Liver (tissue), 9 donors: ENCODE measurements around the gene CELF2. TPM values are rescaled to one million over a fixed set of nuclear protein-coding genes. Genes with fewer than 3 reads are reported as not detected.

Source experiments
- DNase-seq: peaks from one replicate; pipeline ENCODE4 v3.0.0-alpha.2; 2017; ENCODE audit warnings: low spot score
- H3K27ac ChIP-seq, 2 donors: one replicate each; pipeline ENCODE4 v1.7.0; 2013; ENCODE audit warnings: inconsistent platforms in 2 of 2, low read length in 2 of 2, control low read depth in 1 of 2, low read depth in 1 of 2, mild to moderate bottlenecking in 1 of 2
- H3K27me3 ChIP-seq, 4 donors: one replicate each; pipeline versions ENCODE4 v1.6.1 to v1.7.0; 2013; ENCODE audit warnings: low read length in 3 of 4, inconsistent platforms in 1 of 4, mild to moderate bottlenecking in 1 of 4, moderate library complexity in 1 of 4; ENCODE audit not compliant: control insufficient read depth in 4 of 4, insufficient read depth in 4 of 4
- H3K36me3 ChIP-seq, 4 donors: one replicate each; pipeline versions ENCODE4 v1.6.1 to v1.7.0; 2013; ENCODE audit warnings: low read length in 3 of 4, mild to moderate bottlenecking in 3 of 4, low read depth in 1 of 4, moderate library complexity in 1 of 4; ENCODE audit not compliant: control insufficient read depth in 4 of 4, insufficient read depth in 3 of 4
- H3K4me1 ChIP-seq, 4 donors: one replicate each; pipeline versions ENCODE4 v1.6.1 to v1.7.0; 2013; ENCODE audit warnings: low read length in 3 of 4, mild to moderate bottlenecking in 3 of 4, moderate library complexity in 1 of 4; ENCODE audit not compliant: control insufficient read depth in 4 of 4, insufficient read depth in 4 of 4
- H3K4me3 ChIP-seq, 3 donors: one replicate each; pipeline versions ENCODE4 v1.6.1 to v1.7.0; 2013; ENCODE audit warnings: low read length in 3 of 3, control low read depth in 1 of 3, low read depth in 1 of 3, mild to moderate bottlenecking in 1 of 3
- H3K9ac ChIP-seq, 2 donors: one replicate each; pipeline ENCODE4 v1.7.0; 2013; ENCODE audit warnings: low read length in 2 of 2, mild to moderate bottlenecking in 2 of 2, moderate library complexity in 2 of 2, control low read depth in 1 of 2, low read depth in 1 of 2
- H3K9me3 ChIP-seq, 4 donors: one replicate each; pipeline versions ENCODE4 v1.6.1 to v1.7.0; 2013; ENCODE audit warnings: low read length in 3 of 4; ENCODE audit not compliant: control insufficient read depth in 4 of 4
- ATF3 ChIP-seq: IDR thresholded peaks from 2 replicates; pipeline ENCODE4 v1.6.1; 2016; ENCODE audit warnings: antibody characterized with exemption
- CTCF ChIP-seq: fragments of 150-350 bp; IDR thresholded peaks from 2 replicates; pipeline ENCODE4 v1.5.1; 2017; ENCODE audit warnings: improper control_type of control experiment, low read depth, low read length; ENCODE audit not compliant: missing input control
- EGR1 ChIP-seq, 2 donors: IDR thresholded peaks; 2 replicates each; pipeline ENCODE4 v1.6.1; 2016 to 2018; ENCODE audit warnings: antibody characterized with exemption in 2 of 2, low read depth in 2 of 2
- FOXA1 ChIP-seq: IDR thresholded peaks from 2 replicates; pipeline ENCODE4 v1.6.1; 2016; ENCODE audit warnings: antibody characterized with exemption
- FOXA2 ChIP-seq: IDR thresholded peaks from 2 replicates; pipeline ENCODE4 v1.6.1; 2016; ENCODE audit warnings: antibody characterized with exemption
- GABPA ChIP-seq, 2 donors: IDR thresholded peaks in 1 of 2; conservative IDR thresholded peaks in 1 of 2; 2 replicates each; pipeline ENCODE4 v1.6.1; 2016; ENCODE audit warnings: antibody characterized with exemption in 2 of 2, mild to moderate bottlenecking in 1 of 2, moderate library complexity in 1 of 2
- HNF4A ChIP-seq, 2 donors: conservative IDR thresholded peaks; 2 replicates each; pipeline ENCODE4 v1.6.1; 2016; ENCODE audit warnings: antibody characterized with exemption in 2 of 2, mild to moderate bottlenecking in 2 of 2
- HNF4G ChIP-seq: IDR thresholded peaks from 2 replicates; pipeline ENCODE4 v1.6.1; 2016; ENCODE audit warnings: antibody characterized with exemption
- JUND ChIP-seq, 2 donors: IDR thresholded peaks; 2 replicates each; pipeline ENCODE4 v1.6.1; 2016; ENCODE audit warnings: antibody characterized with exemption in 2 of 2
- MAX ChIP-seq: IDR thresholded peaks from 2 replicates; pipeline ENCODE4 v1.6.1; 2016; ENCODE audit warnings: antibody characterized with exemption
- NR2F2 ChIP-seq: IDR thresholded peaks from 2 replicates; pipeline ENCODE4 v1.6.1; 2016; ENCODE audit warnings: antibody characterized with exemption
- RAD21 ChIP-seq, 2 donors: IDR thresholded peaks; 2 replicates each; pipeline ENCODE4 v1.6.1; 2016; ENCODE audit warnings: antibody characterized with exemption in 2 of 2, mild to moderate bottlenecking in 2 of 2
- REST ChIP-seq: IDR thresholded peaks from 2 replicates; pipeline ENCODE4 v1.6.1; 2016; ENCODE audit warnings: antibody characterized with exemption, mild to moderate bottlenecking
- RXRA ChIP-seq, 2 donors: IDR thresholded peaks; 2 replicates each; pipeline ENCODE4 v1.6.1; 2017 to 2018; ENCODE audit warnings: antibody characterized with exemption in 2 of 2, mild to moderate bottlenecking in 1 of 2
- SP1 ChIP-seq: IDR thresholded peaks from 2 replicates; pipeline ENCODE4 v1.6.1; 2018; ENCODE audit warnings: antibody characterized with exemption, mild to moderate bottlenecking
- TAF1 ChIP-seq: conservative IDR thresholded peaks from 2 replicates; pipeline ENCODE4 v1.6.1; 2016; ENCODE audit warnings: antibody characterized with exemption, mild to moderate bottlenecking
- YY1 ChIP-seq: IDR thresholded peaks from 2 replicates; pipeline ENCODE4 v1.6.1; 2016; ENCODE audit warnings: antibody characterized with exemption, mild to moderate bottlenecking
- ZBTB33 ChIP-seq: IDR thresholded peaks from 2 replicates; pipeline ENCODE4 v1.6.1; 2016; ENCODE audit warnings: antibody characterized with exemption
- WGBS: extraction: QIAGEN DNeasy Blood & Tissue Kit; methylation state at CpG from one replicate; pipeline ENCODE4 v1.1.7; 2013; 5-methylcytosine and 5-hydroxymethylcytosine counted together
- polyA plus RNA-seq, 2 donors: library from polyadenylated mRNA; stranded (reverse) in 1 of 2; unstranded in 1 of 2; fragments of 200-250 nt in 1 of 2; fragments of >200 nt in 1 of 2; fragmentation: Nextera tagmentation in 1 of 2; extraction: Ambion mirVana in 1 of 2; gene quantifications; one replicate each; pipeline versions ENCODE4 v1.2.1 to v1.2.3, GENCODE V29; 2013 to 2015
- total RNA-seq, 2 donors: library from RNA; depleted of rRNA; stranded (reverse); fragments of >200 nt; gene quantifications; one replicate each; pipeline ENCODE4 v1.2.3, GENCODE V29; 2014
- donor health status: healthy.
- donor health status: healthy.
- donor health status: healthy.
- donor health status: healthy.
- donor health status: healthy.

CELF2 gene
- total and polyA plus RNA-seq, 4 donors = 1.4 to 8.5 (median 5.6) TPM

GRCh38 chr10:11325817-11326216 is 308.1 kb downstream of the CELF2 start:
- no peak for DNase-seq
- TF ChIP-seq YY1 = no peak
- no peak for TF ChIP-seq FOXA2
- no peak for TF ChIP-seq REST
- TF ChIP-seq NR2F2 = no peak
- no peak for TF ChIP-seq RAD21 (IDR thresholded peaks at IDR 0.05)
- TF ChIP-seq TAF1 = no peak
- TF ChIP-seq RXRA (IDR thresholded peaks at IDR 0.05) = no peak
- no peak for TF ChIP-seq HNF4G
- H3K9ac ChIP-seq = no peak overlapping the region
- H3K9me3 ChIP-seq = no peaks in the 10 kb centered on the region
- no peak overlapping the region for H3K4me3 ChIP-seq
- H3K27me3 ChIP-seq = peaks cover 0 to 3% (median 0%) of the 10 kb centered on the region in 4 donors
- H3K36me3 ChIP-seq = peaks cover 0 to 2% (median 0%) of the 10 kb centered on the region in 4 donors
- peaks cover 0 to 3% (median 0%) of the 10 kb centered on the region in 4 donors for H3K4me1 ChIP-seq
- 69% methylated on average over 2 of the region's 2 CpGs for WGBS
- H3K27ac ChIP-seq = no peak overlapping the region

- H3K36me3 ChIP-seq = peaks cover 0 to 2% (median 0%) of the 10 kb centered on the region in 4 donors
- H3K4me3 ChIP-seq = no peak overlapping the region
- WGBS = 91% methylated on average over 12 of the region's 12 CpGs
- no peak overlapping the region for H3K27ac ChIP-seq
- DNase-seq = no peak
- no peak for TF ChIP-seq YY1
- TF ChIP-seq HNF4A (conservative IDR thresholded peaks at IDR 0.05) = no peak
- no peak for TF ChIP-seq TAF1
- no peak for TF ChIP-seq JUND (IDR thresholded peaks at IDR 0.05)
- no peak for TF ChIP-seq GABPA (IDR thresholded peaks at IDR 0.05 in 1 of 2, conservative IDR thresholded peaks at IDR 0.05 in 1 of 2)
- no peak for TF ChIP-seq EGR1 (IDR thresholded peaks at IDR 0.05; ENCODE audit: low read depth in 2 of 2)
- no peak for TF ChIP-seq MAX
- TF ChIP-seq REST = no peak
- TF ChIP-seq NR2F2 = no peak
- no peak for TF ChIP-seq RXRA (IDR thresholded peaks at IDR 0.05)
- TF ChIP-seq FOXA1 = no peak
- TF ChIP-seq FOXA2 = no peak
- no peak for TF ChIP-seq RAD21 (IDR thresholded peaks at IDR 0.05)
- TF ChIP-seq ATF3 = no peak
- TF ChIP-seq HNF4G = no peak
- no peak for TF ChIP-seq SP1
- TF ChIP-seq ZBTB33 = no peak
- no peak for TF ChIP-seq CTCF
- H3K9ac ChIP-seq = no peak overlapping the region
- peaks cover 0 to 3% (median 0%) of the 10 kb centered on the region in 4 donors for H3K4me1 ChIP-seq
- H3K9me3 ChIP-seq = no peaks in the 10 kb centered on the region
- peaks cover 0 to 3% (median 0%) of the 10 kb centered on the region in 4 donors for H3K27me3 ChIP-seq
Measured at GRCh38 chr10:11326241-11326640, 308.6 kb downstream of the CELF2 start.
